PFSK-1 (cell line): Measurements from ENCODE around the gene SRPRB.

ENCODE experiments used
- FOXP2 ChIP-seq: optimal IDR thresholded peaks from 2 replicates; pipeline ENCODE3; 2011; ENCODE audit warnings: borderline replicate concordance, control low read depth, inconsistent platforms; ENCODE audit not compliant: insufficient read depth; ENCODE audit errors: extremely low read length, extremely low read depth
- POLR2AphosphoS5 ChIP-seq: IDR thresholded peaks from 2 replicates; pipeline ENCODE4 v1.6.1; 2012; ENCODE audit warnings: low read depth, mild to moderate bottlenecking, control low read depth, low read length, moderate library complexity
- REST ChIP-seq, 2 experiments: IDR thresholded peaks; 2 replicates each; pipeline versions ENCODE4 v1.6.1 to v1.8.0; 2011 to 2012; ENCODE audit warnings: low read depth in 2 of 2, low read length in 2 of 2, control low read depth in 1 of 2, inconsistent platforms in 1 of 2, mild to moderate bottlenecking in 1 of 2, moderate library complexity in 1 of 2; ENCODE audit not compliant: insufficient read depth in 1 of 2
- SIN3A ChIP-seq: IDR thresholded peaks from 2 replicates; pipeline ENCODE4 v1.6.1; 2012; ENCODE audit warnings: mild to moderate bottlenecking, low read length, moderate library complexity, borderline replicate concordance; ENCODE audit not compliant: insufficient read depth
- TAF1 ChIP-seq: IDR thresholded peaks from 2 replicates; pipeline ENCODE4 v1.6.1; 2012; ENCODE audit warnings: low read length, control low read depth, borderline replicate concordance; ENCODE audit not compliant: insufficient read depth

Gene SRPRB

DNA sequence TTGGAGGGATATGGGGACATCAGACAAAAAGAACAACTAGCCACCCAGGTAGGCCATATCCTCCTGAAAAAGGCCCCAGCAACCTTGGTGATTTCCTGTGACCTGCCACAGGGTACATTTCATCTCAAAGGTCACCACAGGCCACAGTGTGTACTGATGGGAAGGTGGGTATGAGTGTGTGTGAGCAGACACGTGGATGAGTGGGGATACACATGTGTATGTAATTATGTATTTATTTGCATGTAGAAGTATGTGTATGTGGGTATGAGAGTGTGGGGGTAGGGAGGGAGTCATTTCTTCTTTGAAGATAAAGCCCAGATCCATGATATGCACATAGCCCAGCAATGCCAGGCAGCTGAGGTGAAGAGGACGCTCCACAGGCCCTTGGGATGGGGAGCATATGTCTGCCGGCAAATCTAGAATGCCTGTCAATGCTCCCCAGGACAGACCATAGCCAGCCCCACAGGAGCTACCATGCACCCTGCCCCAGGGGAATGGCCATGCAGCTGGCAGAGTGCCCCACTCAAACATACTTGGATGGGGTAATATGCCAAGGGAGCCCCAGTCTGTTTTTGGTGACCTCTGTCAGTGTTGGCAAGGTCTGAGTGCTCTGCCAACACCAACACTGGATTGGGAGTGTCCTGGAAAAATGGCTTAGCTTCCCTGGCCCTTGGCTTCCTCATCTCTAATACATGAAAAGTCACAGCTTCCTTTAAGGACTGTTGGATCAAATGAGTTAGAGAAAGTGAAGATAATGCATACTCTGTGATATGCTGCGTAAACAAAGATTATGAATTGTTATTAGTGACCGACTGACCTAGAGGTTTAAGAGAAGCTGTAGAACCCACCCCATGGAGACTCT, 47.7 kb downstream of the SRPRB start:
- TF ChIP-seq TAF1 (no peak), POLR2AphosphoS5 (no peak), FOXP2 (no peak), REST (IDR thresholded peaks at IDR 0.05; ENCODE audit: insufficient read depth in 1 of 2, low read depth in 2 of 2, low read length in 2 of 2) (no peak), SIN3A (no peak)

DNA sequence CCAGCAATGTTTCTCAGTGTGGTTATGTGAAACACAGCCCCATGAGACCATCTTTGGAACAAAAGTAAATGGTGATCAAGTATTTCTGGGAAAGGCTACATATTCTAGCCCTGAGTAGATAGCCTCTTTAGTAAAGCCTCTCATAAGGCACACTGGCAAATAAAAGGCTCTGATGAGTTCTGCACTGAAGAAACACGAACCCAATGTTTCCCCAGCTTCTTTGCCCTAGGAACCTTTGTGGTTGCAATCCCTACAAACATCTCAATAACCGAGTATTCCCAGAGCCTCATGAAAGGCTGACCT, 48.3 kb downstream of the SRPRB start:
- TF ChIP-seq FOXP2 = no peak
- no peak for TF ChIP-seq POLR2AphosphoS5
- no peak for TF ChIP-seq REST (IDR thresholded peaks at IDR 0.05; ENCODE audit: insufficient read depth in 1 of 2, low read depth in 2 of 2, low read length in 2 of 2)
- TF ChIP-seq TAF1 = no peak
- no peak for TF ChIP-seq SIN3A

DNA sequence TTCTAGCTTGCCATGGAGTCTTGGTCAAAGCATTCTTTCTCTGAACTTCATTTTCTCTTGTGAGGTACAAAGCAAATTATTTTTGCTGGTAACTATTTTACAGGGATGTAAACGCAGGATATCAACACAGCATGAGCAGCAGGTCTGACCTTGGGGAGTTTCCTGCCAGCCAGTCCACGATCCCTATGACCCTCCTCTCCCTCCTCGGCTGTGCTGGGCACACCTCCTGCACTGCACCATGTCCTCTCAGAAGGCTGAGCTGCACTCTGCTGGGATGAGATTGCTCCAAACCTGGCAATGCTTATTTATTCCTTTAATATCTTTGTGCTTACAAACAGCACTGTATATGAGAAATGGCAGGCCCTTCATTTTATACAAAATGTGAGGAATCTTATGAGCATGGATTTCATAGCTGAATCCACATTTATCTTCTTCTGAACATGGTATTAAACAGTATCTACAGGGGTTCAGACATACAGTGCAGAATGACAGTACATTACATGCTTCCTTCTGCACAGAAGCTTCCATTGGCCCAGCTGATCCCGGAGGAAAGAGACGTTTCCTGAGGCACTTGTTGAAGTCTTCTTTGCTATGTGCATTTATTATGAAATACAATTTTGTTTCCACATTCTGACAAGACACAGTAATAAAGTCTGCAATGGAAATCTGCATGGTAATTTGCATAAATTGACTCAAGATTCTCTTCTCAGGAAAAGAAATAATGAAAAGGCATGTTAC, 48.8 kb downstream of the SRPRB start:
- no peak for TF ChIP-seq REST (IDR thresholded peaks at IDR 0.05; ENCODE audit: insufficient read depth in 1 of 2, low read depth in 2 of 2, low read length in 2 of 2)
- no peak for TF ChIP-seq FOXP2
- no peak for TF ChIP-seq POLR2AphosphoS5
- no peak for TF ChIP-seq TAF1
- TF ChIP-seq SIN3A = no peak

DNA sequence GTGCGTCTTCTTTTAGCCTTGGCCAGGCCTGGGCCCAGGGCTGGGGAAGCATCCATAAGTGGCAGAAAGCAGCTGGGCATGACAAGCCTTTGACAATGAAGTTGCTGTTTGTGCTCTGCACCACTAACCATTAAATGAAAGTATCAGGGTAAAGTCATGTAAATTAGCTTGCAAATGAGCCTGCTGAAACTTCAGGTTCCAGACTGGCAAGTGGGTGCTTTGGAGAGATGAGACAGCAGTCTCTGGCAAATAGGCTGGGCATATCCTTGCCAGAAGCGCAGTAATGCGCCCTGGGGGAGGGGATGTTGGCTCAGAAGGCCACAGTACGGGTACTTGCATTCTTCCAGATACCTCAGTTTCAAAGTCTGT, 49.4 kb downstream of the SRPRB start:
- TF ChIP-seq POLR2AphosphoS5 (no peak), FOXP2 (no peak), TAF1 (no peak), REST (IDR thresholded peaks at IDR 0.05; ENCODE audit: insufficient read depth in 1 of 2, low read depth in 2 of 2, low read length in 2 of 2) (no peak), SIN3A (no peak)
